K562 (cell line): ENCODE data around the gene MRPL4. TPM values are rescaled to one million over a fixed set of nuclear protein-coding genes. Genes with fewer than 3 reads are reported as not detected.

Experiments
- ATAC-seq: fragments of 200-7000 bp; cut with Tn5 transposase; 3 replicates; pipeline ENCODE4 v1.9.1; 2020; ENCODE audit warnings: moderate library complexity
- BruUV-seq: library from RNA; stranded (reverse); fragments of 400-500 nt; replicated peaks from 2 replicates; lab custom pipeline; 2021; lab: Mats Ljungman, UMichigan
- CTCF ChIA-PET: fragments of 300-600 bp; formaldehyde crosslinking; extraction: SDS; loops from one replicate; lab custom pipeline; 2021; ENCODE audit warnings: low intra/inter-chr PET ratio; lab: Yijun Ruan, JAX
- POLR2A ChIA-PET: fragments of 300-600, 350-650 bp; sonication (Branson Sonifier 250); formaldehyde crosslinking; extraction: SDS; loops from one replicate; lab custom pipeline; 2021; ENCODE audit warnings: antibody characterized with exemption, inconsistent platforms; lab: Yijun Ruan, JAX
- DNase-seq, 4 experiments: peaks; one replicate each; pipeline versions ENCODE4 v3.0.0 to v3.0.0-alpha.2; 2011 to 2018; ENCODE audit warnings: low spot score in 3 of 4, mixed read lengths in 3 of 4; ENCODE audit errors: extremely low read depth in 1 of 4
- FAIRE-seq: peaks from 2 replicates; lab custom pipeline; 2011; peaks lifted over from hg19 to GRCh38; lab: Jason Lieb, UNC
- H2AFZ ChIP-seq: 2 replicates; pipeline ENCODE4 v1.6.0; 2011; ENCODE audit warnings: low read depth, low read length, control low read depth, inconsistent platforms
- H3K27ac ChIP-seq: fragments of 200-600 bp; 3 replicates; pipeline ENCODE4 v1.8.0; 2011; ENCODE audit warnings: low read depth, mild to moderate bottlenecking, control low read depth, inconsistent platforms, low read length, moderate library complexity, mixed read lengths; ENCODE audit errors: extremely low read depth
- H3K27me3 ChIP-seq, 2 experiments: fragments of 300-600 bp in 1 of 2; 2 replicates in 1 of 2; 3 replicates in 1 of 2; pipeline versions ENCODE4 v1.6.0 to v1.8.0; 2011; ENCODE audit warnings: inconsistent platforms in 2 of 2, low read length in 2 of 2, mild to moderate bottlenecking in 1 of 2, mixed read lengths in 1 of 2, moderate library complexity in 1 of 2; ENCODE audit not compliant: control insufficient read depth in 2 of 2, insufficient read depth in 2 of 2
- H3K36me3 ChIP-seq: fragments of 300-600 bp; 3 replicates; pipeline ENCODE4 v1.8.0; 2011; ENCODE audit warnings: mild to moderate bottlenecking, low read length, inconsistent platforms; ENCODE audit not compliant: control insufficient read depth, insufficient read depth
- H3K4me1 ChIP-seq, 2 experiments: fragments of 200-600 bp in 1 of 2; replicated peaks in 1 of 2; 2 replicates in 1 of 2; 3 replicates in 1 of 2; pipeline versions ENCODE4 v1.5.1 to v1.8.0; 2011; ENCODE audit warnings: inconsistent platforms in 2 of 2, low read length in 2 of 2, mild to moderate bottlenecking in 1 of 2, mixed read lengths in 1 of 2, moderate library complexity in 1 of 2; ENCODE audit not compliant: control insufficient read depth in 2 of 2, insufficient read depth in 2 of 2
- H3K4me2 ChIP-seq: 2 replicates; pipeline ENCODE4 v1.6.1; 2011; ENCODE audit warnings: low read length, control low read depth, inconsistent platforms, mixed read lengths; ENCODE audit not compliant: insufficient read depth
- H3K4me3 ChIP-seq: fragments of 200-600 bp; sonication (generic), shearing (Covaris generic); 2 replicates; pipeline ENCODE4 v1.5.1; 2016; ENCODE audit warnings: control low read depth, inconsistent platforms
- H3K79me2 ChIP-seq: fragments of 200-600 bp; 3 replicates; pipeline ENCODE4 v1.8.0; 2011; ENCODE audit warnings: low read length, inconsistent platforms; ENCODE audit not compliant: control insufficient read depth, insufficient read depth
- H3K9ac ChIP-seq, 2 experiments: 2 replicates each; pipeline versions ENCODE4 v1.6.0 to v1.6.1; 2011; ENCODE audit warnings: low read depth in 2 of 2, low read length in 2 of 2, control low read depth in 1 of 2, inconsistent platforms in 1 of 2, mild to moderate bottlenecking in 1 of 2, mixed read lengths in 1 of 2; ENCODE audit not compliant: insufficient read depth in 1 of 2
- H3K9me1 ChIP-seq: one replicate; pipeline ENCODE4 v1.6.0; 2011; ENCODE audit warnings: inconsistent platforms, mild to moderate bottlenecking, low read length, moderate library complexity; ENCODE audit not compliant: control insufficient read depth, insufficient read depth
- H3K9me3 ChIP-seq: replicated peaks from 2 replicates; pipeline ENCODE4 v1.5.1; 2011; ENCODE audit warnings: low read depth, low read length, inconsistent platforms; ENCODE audit not compliant: control insufficient read depth, insufficient read depth
- H4K20me1 ChIP-seq: replicated peaks from 2 replicates; pipeline ENCODE4 v1.6.1; 2011; ENCODE audit warnings: low read length, inconsistent platforms, mixed read lengths; ENCODE audit not compliant: control insufficient read depth, insufficient read depth
- ZNF12 ChIP-seq: sonication (generic); formaldehyde crosslinking; IDR thresholded peaks from 2 replicates; pipeline ENCODE4 v1.4.0; 2020; ENCODE audit warnings: mild to moderate bottlenecking, missing genetic modification reagents
- ZNF24 ChIP-seq: fragments of 450-650 bp; IDR thresholded peaks from 2 replicates; pipeline ENCODE4 v1.6.1; 2016
- ZNF449 ChIP-seq: fragments of 250-450 bp; sonication (Bioruptor Pico); IDR thresholded peaks from 2 replicates; pipeline ENCODE4 v1.8.0; 2022; ENCODE audit warnings: moderate library complexity, mild to moderate bottlenecking, inconsistent platforms
- WGBS: fragments of 100-300 bp; shearing (Covaris generic); methylation state at CpG from one replicate; pipeline ENCODE4 v1.1.6; 2016; ENCODE audit warnings: low coverage, mixed read lengths; ENCODE audit not compliant: insufficient coverage; ENCODE audit errors: missing lambda C conversion rate; 5-methylcytosine and 5-hydroxymethylcytosine counted together
- in situ Hi-C: fragments of 300-500 bp; cut with MboI; formaldehyde crosslinking; loops from 4 replicates; pipeline ENCODE4 v1.15.0; 2018; ENCODE audit warnings: inconsistent platforms, mixed read lengths
- intact Hi-C: fragments of 100-400 bp; cut with micrococcal nuclease; formaldehyde crosslinking; loops from 2 replicates; pipeline ENCODE4 v1.14.2; 2022
- polyA plus RNA-seq, 8 experiments: library from polyadenylated mRNA; depleted of rRNA in 4 of 8; stranded (reverse) in 5 of 8; unstranded in 3 of 8; fragments of >200 nt; fragmentation: Nextera tagmentation in 2 of 8; fragmentation: Illumina TruSeq in 1 of 8; extraction: Ambion mirVana in 2 of 8; extraction: Trizol in 1 of 8; gene quantifications; 2 replicates each; pipeline versions ENCODE4 v1.2.1 to v1.2.3, GENCODE V29; 2011 to 2014; ENCODE audit warnings: inconsistent platforms in 1 of 8, missing spikeins in 1 of 8
- total RNA-seq, 7 experiments: library from RNA; depleted of rRNA in 6 of 7; stranded (reverse); fragments of >200 nt in 6 of 7; fragmentation: Illumina TruSeq in 2 of 7; extraction: Trizol in 2 of 7; gene quantifications; 2 replicates each; pipeline versions ENCODE4 v1.2.1 to v1.2.3, GENCODE V29; 2011 to 2021; ENCODE audit warnings: low replicate concordance in 1 of 7

Gene MRPL4
- total and polyA plus RNA-seq, 9 of the 15 experiments (the other 6 are each of a cell fraction or from before 2014, with no cell fraction given): 1.4 to 239 (median 64.9) TPM

- CTCF ChIA-PET: interaction anchor here (1.7 kb wide), 1 partner anchor 127 kb away, joined by 5 read pairs; no protein-coding TSS in a partner anchor
Measured at GRCh38 chr19:10262771-10263170, 10.8 kb downstream of the MRPL4 start.

More at GRCh38 chr19:10262771-10263170, 10.8 kb downstream of the MRPL4 start:
- BruUV-seq: no TSS peak
- Histone ChIP-seq H3K36me3 (peaks cover 21% of the 10 kb centered on the region), H3K4me1 (peaks cover 5 to 31% of the 10 kb centered on the region in 2 experiments; a peak in 3 of 5 replicates), H3K4me2 (no peak overlapping the region), H3K4me3 (no peak overlapping the region), H3K9me3 (no peaks in the 10 kb centered on the region), H3K27ac (no peak overlapping the region), H2AFZ (no peak overlapping the region), H3K27me3 (no peaks in the 10 kb centered on the region), H3K9ac (no peak overlapping the region), H3K79me2 (no peaks in the 10 kb centered on the region), H3K9me1 (no peaks in the 10 kb centered on the region), H4K20me1 (no peaks in the 10 kb centered on the region; the same call in 1 of the 2 replicates)
- ATAC-seq: no peak
- intact Hi-C loops (no loop called here), in situ Hi-C loops (no loop called here)
- POLR2A ChIA-PET: interaction anchor here (0.6 to 1.3 kb wide), 2 partner anchors 117 to 126 kb away, joined by 3 to 5 read pairs; no protein-coding TSS in a partner anchor
- WGBS: 58% methylated on average over 4 of the region's 7 CpGs
- no peak for DNase-seq
- no peak for FAIRE-seq
- peak; percentile 85; the same call in 1 of the 2 replicates for TF ChIP-seq ZNF24
- TF ChIP-seq ZNF12 (CRISPR knock-in tag): peak; percentile 26; the same call in 1 of the 2 replicates
- TF ChIP-seq ZNF449 (CRISPR knock-in tag): no peak
